Stimulated activated CD8-positive, alpha-beta memory T cell treated with anti-CD3 and anti-CD28 coated beads, Interleukin-12 subunit alpha, Interleukin-12 subunit beta, amount 100 ng/mL, for 24 hours (primary cell): Measurements from ENCODE around the gene ALPP.
"Not testable (repeated sequence)": the region's sequence is repeated elsewhere in the genome, so short reads cannot be mapped to it uniquely, and the experiment has no call there.

Experiments
- DNase-seq: peaks from one replicate; pipeline ENCODE4 v3.0.0-alpha.2; 2020; ENCODE audit errors: extremely low read depth

The ALPP gene

DNA sequence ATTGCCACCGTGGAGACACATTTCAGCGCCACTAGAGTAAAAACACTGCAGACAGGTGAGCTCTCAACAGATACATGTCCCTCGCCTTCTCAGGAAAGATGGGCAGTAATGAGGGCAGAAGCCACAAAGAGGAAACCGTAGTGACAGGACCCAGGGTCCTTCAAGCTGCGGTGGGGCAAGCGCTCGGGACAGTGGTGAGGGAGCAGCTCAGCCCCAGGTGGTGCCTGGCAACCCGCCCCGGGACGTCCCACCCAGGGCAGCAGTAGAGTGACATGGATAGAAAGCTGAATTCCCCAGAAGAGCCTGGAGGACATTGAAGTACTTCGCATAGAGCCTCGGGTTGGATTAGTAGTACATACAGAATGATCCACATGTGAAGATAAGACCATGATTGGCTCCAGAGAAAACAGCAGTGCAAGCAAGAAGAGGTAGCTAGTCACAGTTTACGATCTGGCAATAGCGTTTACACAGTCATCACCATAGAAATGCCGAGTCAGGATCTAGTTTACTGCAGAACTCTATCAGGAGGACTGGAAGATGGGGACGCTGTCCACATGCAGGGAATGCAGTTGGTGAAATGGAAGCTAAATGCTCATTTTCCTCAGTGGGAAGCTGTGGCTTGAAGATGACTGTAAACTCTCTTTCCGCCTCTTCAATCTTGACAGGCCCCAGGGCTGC lies 37.4 kb upstream of the ALPP start:
- DNase-seq: no peak

DNA sequence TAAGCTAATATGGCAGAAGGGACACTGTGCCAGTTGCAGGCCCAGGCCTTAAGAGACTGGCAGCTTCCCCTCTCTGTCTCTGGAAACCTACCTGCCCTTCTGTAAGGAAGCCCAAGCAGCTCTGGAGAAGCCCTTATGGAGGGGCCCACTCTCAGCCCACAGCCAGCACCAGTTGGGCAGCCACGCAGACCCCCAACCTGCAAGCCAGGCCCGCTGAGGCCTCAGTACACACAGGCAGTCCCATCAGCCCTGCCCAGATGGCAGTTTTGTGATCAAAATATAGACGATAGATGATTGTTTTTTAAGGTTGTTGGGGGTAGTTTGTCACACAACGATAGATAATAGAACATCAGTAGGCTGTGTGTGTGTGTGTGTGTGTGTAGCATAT lies 36.8 kb upstream of the ALPP start:
- DNase-seq: no peak

DNA sequence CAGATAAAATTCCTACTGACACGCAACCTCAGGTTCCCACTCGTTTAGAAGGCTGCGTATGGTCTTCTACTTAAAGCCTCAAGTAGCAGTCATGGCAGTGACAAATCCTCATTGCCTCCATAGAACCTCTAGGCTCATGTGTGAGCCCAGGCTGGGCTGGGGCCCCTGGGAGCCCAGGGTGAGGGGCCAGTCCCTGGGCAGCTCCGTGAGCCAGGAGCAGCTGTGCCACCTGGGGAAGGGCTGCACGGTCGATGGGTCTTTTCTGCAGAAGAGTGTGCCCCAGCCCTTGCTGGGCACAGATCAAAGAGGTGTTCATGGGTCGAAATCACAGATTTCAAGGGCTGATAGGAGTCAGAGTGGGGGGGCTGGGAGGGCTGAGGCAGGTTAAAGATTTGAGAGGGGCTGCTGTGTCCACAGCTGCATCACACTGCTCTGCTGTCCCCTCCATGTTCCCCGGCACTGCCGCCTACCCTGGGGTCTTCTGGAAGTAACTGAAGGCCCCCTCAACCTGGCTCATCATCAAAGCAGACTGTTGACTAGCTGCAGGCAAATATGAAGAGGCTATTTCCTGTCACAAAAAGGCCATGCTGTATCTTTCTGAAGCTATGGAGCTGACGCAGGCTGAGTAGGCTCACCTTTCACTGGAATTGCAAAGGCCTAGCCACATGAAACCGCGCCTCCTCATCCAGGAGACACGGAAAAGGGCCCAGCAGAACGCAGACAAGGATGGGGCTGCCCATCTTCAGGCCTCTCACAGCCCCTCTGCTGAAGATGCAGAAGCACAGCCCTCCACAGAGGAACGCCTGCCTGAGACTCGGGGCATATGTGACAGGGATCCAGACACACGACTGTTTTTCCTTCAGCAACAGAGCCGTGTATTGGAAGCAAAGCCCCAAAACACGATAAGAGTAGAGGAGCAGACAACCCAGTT lies 35.7 kb upstream of the ALPP start:
- no peak for DNase-seq

DNA sequence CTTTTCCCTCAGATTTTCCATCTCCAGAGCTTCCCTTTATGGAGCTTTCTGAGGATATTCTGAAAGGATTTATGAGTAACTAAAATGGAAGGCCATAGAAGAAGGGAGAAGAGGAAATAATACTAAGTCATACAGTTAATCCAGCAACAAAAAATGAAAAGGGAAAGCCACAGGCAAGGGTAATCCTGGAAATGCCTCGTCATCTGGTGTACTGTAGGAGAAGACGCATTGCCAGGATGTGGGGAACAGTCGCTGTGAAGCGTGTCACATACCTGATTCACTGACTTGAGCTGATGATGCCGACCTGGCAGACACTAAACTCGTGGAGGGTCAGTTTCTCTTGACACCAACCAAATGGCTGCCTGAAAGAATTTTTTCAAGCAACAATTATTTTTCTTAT lies 34.7 kb upstream of the ALPP start:
- DNase-seq: no peak

DNA sequence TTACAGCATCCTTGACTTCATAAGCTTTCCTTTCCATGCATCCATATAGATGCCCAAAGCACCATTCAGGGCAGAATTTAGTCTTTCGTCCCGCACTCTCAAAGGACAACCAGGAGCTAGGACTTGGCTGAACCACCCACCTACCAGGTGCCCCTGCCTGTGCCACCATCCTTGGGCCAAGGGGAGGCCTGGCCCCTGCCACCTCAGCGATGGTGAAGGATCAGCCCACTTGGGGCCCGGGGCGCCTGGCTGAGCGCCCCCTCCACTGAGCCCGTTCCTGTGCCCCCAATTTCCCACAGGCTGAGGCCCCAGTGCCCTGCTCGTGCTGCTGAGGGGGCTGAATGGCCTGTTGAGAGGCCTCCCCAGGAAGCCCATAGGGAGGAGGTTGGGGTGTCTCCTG lies 33.3 kb upstream of the ALPP start:
- DNase-seq: no peak

DNA sequence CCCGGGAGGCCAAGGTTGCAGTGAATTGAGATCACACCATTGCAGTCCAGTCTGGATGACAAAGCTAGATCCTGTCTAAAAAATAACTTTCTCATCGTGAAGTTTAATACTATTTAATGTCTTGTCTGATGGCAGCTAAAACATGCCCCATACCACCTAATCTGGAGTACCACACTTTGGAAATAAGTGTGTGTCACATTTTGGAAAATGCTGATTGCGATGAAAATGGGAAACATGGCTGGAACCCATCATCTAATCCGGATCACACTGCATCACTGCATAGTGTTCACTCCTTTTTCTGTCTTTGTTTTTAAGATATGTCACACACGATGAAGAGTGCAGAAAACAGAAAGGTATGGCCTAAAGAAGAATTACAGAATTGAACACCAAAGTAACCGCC lies 31.2 kb upstream of the ALPP start:
- no peak for DNase-seq

DNA sequence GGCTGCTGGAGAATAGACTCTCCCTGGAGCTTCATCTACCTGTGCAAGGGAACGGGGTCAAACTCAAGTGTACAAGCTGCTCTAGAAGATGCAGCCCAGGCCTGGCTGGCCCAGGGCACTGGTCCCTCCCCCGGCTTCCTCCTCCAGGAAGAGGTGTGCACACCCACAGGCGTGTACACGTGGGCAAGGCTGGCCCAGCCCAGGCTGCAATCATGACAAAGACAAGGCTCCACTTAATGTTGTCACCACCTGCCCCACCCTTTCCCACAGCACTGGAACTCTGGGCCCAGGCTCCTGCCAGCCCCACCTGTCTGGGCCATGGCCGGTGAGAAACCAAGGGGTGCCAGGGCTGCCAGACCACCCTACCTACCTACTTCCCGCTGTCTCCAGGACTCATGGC lies 29.6 kb upstream of the ALPP start:
- DNase-seq: no peak

DNA sequence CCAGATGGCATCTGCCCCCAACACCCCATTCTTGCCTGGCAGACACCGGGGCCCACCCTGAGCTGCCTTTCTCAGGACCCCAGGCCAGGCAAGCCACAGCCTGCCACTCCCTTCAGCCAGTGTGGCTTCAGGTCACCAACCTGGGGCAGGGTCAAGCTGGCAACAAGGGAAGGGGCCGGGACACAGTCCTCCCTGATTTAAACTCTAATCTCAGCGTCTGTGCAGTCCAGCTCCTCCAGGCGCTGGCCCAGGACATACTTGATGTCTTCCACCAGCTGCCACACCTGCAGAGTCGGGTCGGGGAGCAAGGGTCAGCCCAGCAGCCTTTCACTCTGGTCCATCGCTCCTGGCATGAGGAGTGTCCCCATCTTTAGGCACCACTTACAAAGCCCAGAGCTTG lies 29.0 kb upstream of the ALPP start:
- DNase-seq: no peak

DNA sequence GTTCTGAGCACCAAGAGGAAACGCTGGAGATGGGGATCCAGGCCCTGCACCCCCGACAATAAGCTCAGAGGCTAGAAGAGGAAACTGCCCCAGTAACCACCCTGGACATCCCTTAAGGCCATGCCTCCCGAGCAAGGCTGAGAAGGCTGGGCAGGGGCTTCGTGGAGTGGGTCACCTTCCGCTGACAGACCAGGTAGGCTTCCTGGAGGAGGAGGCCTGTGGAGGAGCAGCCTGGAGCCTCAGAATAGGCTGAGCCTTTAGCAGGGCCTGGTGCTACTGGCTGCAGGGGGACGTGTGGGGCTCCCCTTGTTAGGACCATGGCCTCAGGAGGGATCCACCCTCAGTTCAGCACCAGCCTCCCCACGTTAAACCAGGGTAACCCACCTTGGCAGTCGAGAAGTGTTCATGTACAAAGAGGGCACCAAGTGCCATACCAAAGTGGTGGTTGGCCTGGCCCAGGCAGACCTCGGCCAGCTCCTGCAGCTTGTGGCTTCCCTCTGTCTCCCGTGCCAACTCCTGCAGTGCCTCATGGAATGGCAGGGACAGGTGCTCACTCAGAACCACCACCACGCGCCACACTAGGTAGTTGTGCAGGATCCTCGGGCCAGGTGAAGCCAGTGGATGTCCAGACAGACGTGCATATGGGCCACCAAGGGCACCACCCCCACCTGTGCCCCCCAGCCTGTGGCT lies 28.5 kb upstream of the ALPP start:
- DNase-seq: no peak

DNA sequence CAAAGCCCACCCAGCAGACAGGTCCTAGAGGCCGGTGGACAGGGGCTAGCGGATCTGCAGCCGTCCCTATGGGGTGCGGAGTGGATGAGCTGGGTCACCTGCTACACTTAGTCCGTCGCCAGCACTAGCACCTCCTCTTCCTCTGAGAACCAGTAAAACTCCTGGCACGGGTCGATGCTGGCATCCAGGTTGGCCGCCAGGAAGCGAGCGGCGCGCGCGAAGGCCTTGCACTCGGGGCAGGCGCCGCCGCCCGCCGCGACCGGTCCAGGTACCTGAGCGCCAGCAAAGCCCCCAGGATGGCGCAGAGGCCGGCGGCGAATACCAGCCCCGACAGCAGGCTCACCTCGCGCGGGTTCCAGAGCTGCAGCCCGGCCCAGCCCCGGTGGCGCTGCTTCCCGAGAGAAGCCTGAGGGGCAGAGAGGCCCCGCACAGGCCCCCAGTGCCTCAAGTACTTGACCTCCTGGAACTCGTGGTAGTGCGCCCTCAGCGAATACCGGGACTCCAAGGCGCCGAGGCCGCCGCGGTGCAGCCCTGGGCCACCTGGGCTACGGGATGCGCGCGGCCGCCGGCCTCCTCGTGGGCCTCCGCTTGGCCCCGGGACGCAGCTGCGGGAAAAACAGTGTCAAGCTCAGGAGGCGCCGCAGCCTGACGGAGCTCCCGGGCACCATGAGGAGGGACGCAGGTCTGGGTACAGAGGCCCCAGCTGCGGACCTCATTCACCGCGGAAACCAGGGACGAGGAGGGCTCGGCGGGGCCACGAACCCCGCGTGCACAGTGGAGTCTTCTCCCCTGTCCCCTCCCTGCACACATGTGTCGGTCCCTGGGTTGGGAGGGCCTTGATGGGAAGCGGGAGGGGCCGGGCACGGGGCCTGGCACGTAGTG lies 27.5 kb upstream of the ALPP start:
- DNase-seq: no peak

DNA sequence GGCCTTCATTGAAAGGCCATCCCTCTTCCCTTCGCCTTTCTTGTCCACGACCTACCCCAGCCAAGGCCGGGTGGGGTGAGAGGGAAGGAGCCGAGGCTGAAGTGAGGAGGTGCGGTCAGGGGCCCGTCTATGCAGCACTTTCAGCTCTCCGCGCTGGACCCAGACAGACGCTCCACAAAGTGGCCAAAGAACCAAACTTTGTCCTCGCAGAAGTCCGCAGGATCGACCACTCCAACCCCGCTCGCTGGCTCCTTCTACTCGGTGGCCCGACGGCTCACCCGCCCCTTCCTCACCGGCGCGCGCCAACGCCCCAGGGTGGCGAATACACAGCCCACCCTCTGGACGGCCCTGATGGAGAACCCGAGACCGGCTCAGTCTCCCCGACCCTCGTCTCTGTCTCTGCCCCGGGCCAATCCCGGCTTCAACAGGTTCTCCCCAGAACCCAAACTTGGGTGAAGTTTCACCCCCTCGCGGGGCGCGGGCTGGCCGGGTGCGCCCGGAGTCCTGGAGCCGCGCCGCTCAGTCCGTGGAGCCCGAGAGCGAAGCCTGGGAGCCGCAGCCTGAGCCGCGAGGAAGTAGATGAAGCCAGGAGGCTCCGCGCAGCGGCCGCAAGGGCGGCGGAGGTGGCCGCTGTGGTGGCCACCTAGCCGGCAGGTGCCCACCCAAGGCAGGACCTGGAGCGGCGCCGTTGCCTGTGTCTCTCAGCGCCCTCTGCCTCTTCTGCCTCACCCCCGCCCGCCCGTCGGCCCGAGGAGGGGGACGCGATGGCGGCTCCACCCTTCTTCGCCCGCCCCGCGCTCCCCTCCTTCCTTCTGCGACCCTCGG lies 26.7 kb upstream of the ALPP start:
- no peak for DNase-seq

DNA sequence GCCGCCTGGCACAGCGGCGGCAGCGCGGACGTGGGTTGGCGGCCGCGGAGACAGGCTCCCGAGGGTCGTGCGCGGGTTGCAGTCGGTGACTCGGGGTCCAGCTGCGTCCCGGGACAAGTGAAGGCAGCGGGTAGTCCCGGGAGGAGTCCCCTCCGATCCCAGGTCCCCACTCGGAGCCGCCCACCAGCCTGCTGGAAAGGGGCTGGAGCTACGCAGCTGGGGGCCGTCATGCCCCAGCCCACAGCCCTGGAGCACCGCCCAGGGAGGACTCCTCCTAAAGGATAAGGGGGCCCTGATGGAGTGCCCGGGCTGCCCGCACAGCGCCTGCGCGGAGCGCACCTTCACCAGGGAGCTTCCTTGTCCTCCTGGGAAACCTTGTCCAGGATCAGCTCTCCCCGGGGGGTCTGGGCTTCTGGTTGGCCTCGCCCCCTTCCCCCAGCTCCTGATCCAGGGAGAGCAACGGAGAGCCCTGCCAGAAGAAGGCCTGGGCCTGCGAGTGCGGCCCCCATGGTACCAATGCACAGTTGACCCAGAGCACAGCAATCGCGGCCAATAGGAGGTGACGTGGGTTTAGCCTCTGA lies 25.9 kb upstream of the ALPP start:
- DNase-seq: no peak

DNA sequence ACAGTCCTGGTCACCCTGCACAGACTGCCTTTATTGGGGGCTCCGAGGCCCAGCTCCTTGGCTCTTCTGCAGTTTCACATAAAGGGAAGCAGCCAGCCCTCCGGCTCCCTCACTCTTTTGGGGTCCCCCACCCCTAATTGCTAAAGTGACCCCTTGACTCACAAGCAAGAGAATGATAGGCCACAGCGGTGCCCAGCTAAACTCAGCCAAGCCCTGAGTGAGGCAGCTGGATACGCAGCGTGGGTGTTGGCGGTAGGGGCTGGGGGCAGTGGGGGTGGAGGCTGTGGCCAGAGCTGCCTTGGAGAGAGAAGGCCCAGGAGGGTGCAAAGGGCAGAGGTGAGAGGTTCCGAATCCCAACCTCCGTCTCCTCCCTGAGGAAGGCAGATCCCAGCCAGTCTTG lies 25.5 kb upstream of the ALPP start:
- no peak for DNase-seq

DNA sequence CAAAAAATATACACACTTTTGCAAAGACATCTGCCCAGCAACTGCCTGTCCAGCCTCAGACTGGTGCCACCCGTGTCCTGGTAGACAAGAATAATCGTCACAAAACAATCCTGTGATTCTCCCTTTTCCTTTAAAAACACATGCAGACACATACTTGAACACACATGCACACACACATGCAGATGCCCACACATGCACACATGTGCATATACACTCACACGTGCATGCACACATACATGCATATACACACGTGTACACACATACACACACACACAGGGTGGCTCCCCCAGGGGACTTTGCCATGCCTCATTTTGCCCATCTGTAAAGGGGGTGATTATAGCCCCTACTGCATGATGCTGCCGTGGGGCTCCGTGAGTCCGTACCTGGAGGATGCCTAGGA lies 24.9 kb upstream of the ALPP start:
- no peak for DNase-seq

DNA sequence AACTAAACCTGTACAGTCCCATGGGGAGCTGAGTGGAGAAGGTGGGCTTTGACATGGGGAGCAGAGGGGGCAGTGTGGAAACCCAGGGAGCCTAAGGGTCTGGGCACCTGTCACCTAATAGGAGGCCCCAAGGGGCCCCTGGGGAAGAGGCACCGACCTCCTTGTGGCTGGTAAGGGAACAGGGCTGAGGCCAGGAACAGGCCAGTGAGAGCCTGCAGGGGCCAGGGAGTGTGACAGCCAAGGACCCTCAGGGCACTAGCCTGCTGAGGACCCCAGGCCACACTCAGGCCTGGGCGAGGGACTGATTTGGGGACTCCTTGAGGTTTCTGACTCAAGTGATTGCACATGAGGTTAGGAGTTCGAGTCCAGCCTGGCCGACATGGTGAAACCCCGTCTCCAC lies 24.5 kb upstream of the ALPP start:
- DNase-seq: no peak

DNA sequence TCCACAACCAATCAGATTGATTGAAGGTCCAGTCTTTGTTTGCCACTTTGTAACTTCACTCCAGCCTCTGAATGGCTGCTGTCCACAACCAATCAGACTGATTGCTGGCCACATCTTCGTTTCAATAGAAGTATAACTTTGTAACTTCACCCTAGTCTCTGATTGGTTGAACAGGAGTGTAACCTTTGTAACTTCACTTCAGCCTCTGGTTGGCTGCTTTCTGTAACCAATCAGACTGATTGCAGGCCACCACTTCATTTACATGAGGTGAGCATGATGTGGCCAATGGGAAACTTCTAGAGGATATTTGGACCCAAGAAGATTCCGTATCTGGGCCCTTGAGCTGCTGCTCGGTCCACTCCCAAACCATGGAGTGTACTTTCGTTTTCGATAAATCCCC lies 16.9 kb upstream of the ALPP start:
- DNase-seq: no peak

DNA sequence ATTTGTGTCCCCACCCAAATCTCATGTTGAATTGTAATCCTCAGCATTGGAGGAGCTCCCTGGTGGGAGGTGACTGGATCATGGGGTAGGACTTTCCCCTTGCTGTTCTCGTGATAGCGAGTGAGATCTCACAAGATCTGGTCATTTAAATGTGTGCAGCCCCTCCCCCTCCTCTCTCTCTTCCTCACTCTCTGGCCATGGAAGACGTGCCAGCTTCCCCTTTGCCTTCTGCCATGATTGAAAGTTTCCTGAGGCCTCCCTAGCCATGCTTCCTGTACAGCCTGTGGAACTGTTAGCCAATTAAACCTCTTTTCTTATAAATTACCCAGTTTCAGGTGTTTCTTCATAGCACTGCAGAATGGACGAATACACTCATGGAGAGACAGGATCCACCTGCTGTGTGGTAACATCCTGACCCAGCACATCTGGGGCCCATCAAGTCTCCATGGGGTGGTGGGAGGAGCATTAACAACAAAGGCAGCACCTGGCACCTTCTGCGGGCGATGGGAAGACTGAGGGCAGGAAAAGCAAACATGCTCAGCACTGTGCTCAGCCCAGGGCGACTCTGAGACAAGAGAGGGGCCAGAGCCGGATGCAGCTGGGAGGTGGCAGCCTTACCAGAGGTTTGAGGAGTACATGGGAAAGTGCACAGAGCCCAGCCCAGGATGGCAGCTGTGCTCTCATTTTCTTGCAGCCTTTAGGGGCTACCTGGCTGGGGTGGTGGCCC lies 16.2 kb upstream of the ALPP start:
- DNase-seq: no peak

DNA sequence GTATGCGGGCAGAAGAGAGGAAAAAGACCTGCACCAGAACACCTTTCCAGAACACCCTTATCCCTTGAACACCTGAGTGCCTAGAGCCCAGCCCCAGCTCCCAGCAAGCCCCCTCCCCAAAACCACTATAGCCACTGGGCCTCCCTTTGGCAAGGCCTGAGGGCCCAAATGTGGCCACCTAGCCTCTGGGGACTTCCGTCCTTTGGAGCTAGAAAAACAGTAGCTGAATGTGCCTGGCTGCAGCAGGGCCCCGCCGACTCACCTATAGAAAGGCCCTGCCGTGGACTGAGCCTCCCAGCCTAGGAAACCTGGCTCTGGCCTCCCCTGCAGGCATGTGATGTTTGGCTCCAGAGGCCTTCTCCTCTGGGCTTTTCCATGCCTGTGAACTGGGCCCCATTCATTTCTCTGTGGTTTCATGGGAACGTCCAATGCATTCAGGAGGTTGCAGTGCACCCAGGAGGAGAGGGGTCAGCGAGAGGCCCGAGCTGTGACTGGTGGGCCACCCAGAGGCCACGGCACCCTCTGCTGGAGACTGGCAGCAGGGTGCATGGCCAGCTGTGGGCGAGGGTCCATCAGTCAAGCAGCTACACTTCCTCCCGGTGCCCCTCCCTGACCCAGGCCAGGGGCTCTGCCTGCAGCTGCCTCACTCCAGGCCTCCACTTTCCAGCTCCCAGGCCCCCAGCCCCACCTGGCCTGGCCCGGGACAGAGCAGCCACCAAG lies 15.3 kb upstream of the ALPP start:
- not testable (repeated sequence) for DNase-seq
